Activated CD4-positive, alpha-beta memory T cell treated with anti-CD3 and anti-CD28 coated beads for 36 hours (primary cell): ENCODE results near the gene PDE4DIP. TPM values are rescaled to one million over a fixed set of nuclear protein-coding genes. Genes with fewer than 3 reads are reported as not detected.
"Not testable (repeated sequence)": the region's sequence is repeated elsewhere in the genome, so short reads cannot be mapped to it uniquely, and the experiment has no call there.

Experiments
- CTCF ChIA-PET: fragments of 350-600 bp; sonication (Branson Sonifier 250); formaldehyde crosslinking; loops from one replicate; lab custom pipeline; 2021; ENCODE audit warnings: antibody characterized with exemption, inconsistent platforms; lab: Charles Lee
- POLR2A ChIA-PET: fragments of 350-600 bp; sonication (Branson Sonifier 250); formaldehyde crosslinking; loops from one replicate; lab custom pipeline; 2021; ENCODE audit warnings: antibody characterized with exemption; lab: Charles Lee
- DNase-seq: peaks from one replicate; pipeline ENCODE4 v3.0.0-alpha.2; 2020
- H3K27ac Mint-ChIP-seq: one replicate; pipeline ENCODE4 v1.8.0; 2021; ENCODE audit warnings: mixed read lengths
- H3K27me3 Mint-ChIP-seq: one replicate; pipeline ENCODE4 v1.8.0; 2021; ENCODE audit warnings: mixed read lengths
- H3K36me3 Mint-ChIP-seq: one replicate; pipeline ENCODE4 v1.8.0; 2021; ENCODE audit warnings: mixed read lengths
- H3K4me1 Mint-ChIP-seq: one replicate; pipeline ENCODE4 v1.8.0; 2021; ENCODE audit warnings: low read depth, mixed read lengths
- H3K4me3 Mint-ChIP-seq: one replicate; pipeline ENCODE4 v1.8.0; 2021; ENCODE audit warnings: mild to moderate bottlenecking, mixed read lengths
- H3K9me3 Mint-ChIP-seq: one replicate; pipeline ENCODE4 v1.8.0; 2021; ENCODE audit warnings: mixed read lengths
- intact Hi-C: fragments of 100-400 bp; cut with micrococcal nuclease; formaldehyde crosslinking; loops from one replicate; pipeline ENCODE4 v1.15.1; 2023
- total RNA-seq, 2 experiments: library from RNA; stranded (reverse); gene quantifications; one replicate each; pipeline ENCODE4 v1.2.3, GENCODE V29; 2021

The PDE4DIP gene
- total RNA-seq, 2 experiments from 2014 or later, result 24.3 to 25.3 TPM

- POLR2A ChIA-PET, H3K36me3 Mint-ChIP-seq: not testable (repeated sequence)
Measured at GRCh38 chr1:148909219-148909826, 65.1 kb downstream of the PDE4DIP start.

GRCh38 chr1:148911303-148911928 lies 67.2 kb downstream of the PDE4DIP start:
- H3K4me1 Mint-ChIP-seq, POLR2A ChIA-PET, H3K4me3 Mint-ChIP-seq, CTCF ChIA-PET, H3K36me3 Mint-ChIP-seq, intact Hi-C loops, DNase-seq, H3K27me3 Mint-ChIP-seq, H3K27ac Mint-ChIP-seq, H3K9me3 Mint-ChIP-seq: not testable (repeated sequence)

More at GRCh38 chr1:148909219-148909826, 65.1 kb downstream of the PDE4DIP start:
- H3K27ac Mint-ChIP-seq, H3K4me3 Mint-ChIP-seq, intact Hi-C loops, DNase-seq, CTCF ChIA-PET, H3K27me3 Mint-ChIP-seq, H3K4me1 Mint-ChIP-seq, H3K9me3 Mint-ChIP-seq: not testable (repeated sequence)

- intact Hi-C loops, POLR2A ChIA-PET, H3K9me3 Mint-ChIP-seq, DNase-seq, H3K36me3 Mint-ChIP-seq, H3K4me3 Mint-ChIP-seq, CTCF ChIA-PET, H3K27ac Mint-ChIP-seq, H3K27me3 Mint-ChIP-seq, H3K4me1 Mint-ChIP-seq: not testable (repeated sequence)
Measured at GRCh38 chr1:148916222-148916621, 72.0 kb downstream of the PDE4DIP start.

- H3K4me1 Mint-ChIP-seq, intact Hi-C loops, H3K36me3 Mint-ChIP-seq, H3K4me3 Mint-ChIP-seq, DNase-seq, CTCF ChIA-PET, H3K27me3 Mint-ChIP-seq, H3K27ac Mint-ChIP-seq, H3K9me3 Mint-ChIP-seq, POLR2A ChIA-PET: not testable (repeated sequence)
Measured at GRCh38 chr1:148916695-148917348, 72.6 kb downstream of the PDE4DIP start.

GRCh38 chr1:148918836-148919447 lies 74.7 kb downstream of the PDE4DIP start:
- H3K4me1 Mint-ChIP-seq, CTCF ChIA-PET, POLR2A ChIA-PET, H3K9me3 Mint-ChIP-seq, intact Hi-C loops, H3K27ac Mint-ChIP-seq, DNase-seq, H3K36me3 Mint-ChIP-seq, H3K27me3 Mint-ChIP-seq, H3K4me3 Mint-ChIP-seq: not testable (repeated sequence)

- H3K36me3 Mint-ChIP-seq, H3K9me3 Mint-ChIP-seq, POLR2A ChIA-PET, H3K27ac Mint-ChIP-seq, H3K4me1 Mint-ChIP-seq, H3K27me3 Mint-ChIP-seq, DNase-seq, CTCF ChIA-PET, H3K4me3 Mint-ChIP-seq, intact Hi-C loops: not testable (repeated sequence)
Measured at GRCh38 chr1:148921047-148921446, 76.8 kb downstream of the PDE4DIP start.

- CTCF ChIA-PET, intact Hi-C loops: not testable (repeated sequence)
Measured at GRCh38 chr1:148923798-148924197, 79.6 kb downstream of the PDE4DIP start.

GRCh38 chr1:148927645-148928044 lies 83.4 kb downstream of the PDE4DIP start:
- H3K36me3 Mint-ChIP-seq, H3K4me3 Mint-ChIP-seq, H3K27ac Mint-ChIP-seq, intact Hi-C loops, DNase-seq, CTCF ChIA-PET, H3K9me3 Mint-ChIP-seq, POLR2A ChIA-PET, H3K27me3 Mint-ChIP-seq, H3K4me1 Mint-ChIP-seq: not testable (repeated sequence)

More at GRCh38 chr1:148923798-148924197, 79.6 kb downstream of the PDE4DIP start:
- H3K4me1 Mint-ChIP-seq, H3K36me3 Mint-ChIP-seq, H3K4me3 Mint-ChIP-seq, H3K9me3 Mint-ChIP-seq, H3K27me3 Mint-ChIP-seq, DNase-seq, POLR2A ChIA-PET, H3K27ac Mint-ChIP-seq: not testable (repeated sequence)

GRCh38 chr1:148929253-148929652 lies 85.0 kb downstream of the PDE4DIP start:
- H3K9me3 Mint-ChIP-seq, intact Hi-C loops, H3K27ac Mint-ChIP-seq, H3K4me1 Mint-ChIP-seq, H3K27me3 Mint-ChIP-seq, H3K4me3 Mint-ChIP-seq, DNase-seq, H3K36me3 Mint-ChIP-seq, CTCF ChIA-PET, POLR2A ChIA-PET: not testable (repeated sequence)

GRCh38 chr1:148935381-148936002 lies 91.3 kb downstream of the PDE4DIP start:
- intact Hi-C loops, result not testable (repeated sequence)

GRCh38 chr1:148942906-148943305 lies 98.7 kb downstream of the PDE4DIP start:
- H3K9me3 Mint-ChIP-seq, CTCF ChIA-PET, intact Hi-C loops, POLR2A ChIA-PET, H3K4me3 Mint-ChIP-seq, H3K36me3 Mint-ChIP-seq, H3K27ac Mint-ChIP-seq, DNase-seq, H3K27me3 Mint-ChIP-seq, H3K4me1 Mint-ChIP-seq: not testable (repeated sequence)

More at GRCh38 chr1:148935381-148936002, 91.3 kb downstream of the PDE4DIP start:
- H3K36me3 Mint-ChIP-seq, DNase-seq, H3K27me3 Mint-ChIP-seq, CTCF ChIA-PET, H3K4me3 Mint-ChIP-seq, H3K9me3 Mint-ChIP-seq, H3K27ac Mint-ChIP-seq, H3K4me1 Mint-ChIP-seq, POLR2A ChIA-PET: not testable (repeated sequence)

GRCh38 chr1:148945130-148945529 lies 100.9 kb downstream of the PDE4DIP start:
- H3K27me3 Mint-ChIP-seq, H3K27ac Mint-ChIP-seq, H3K9me3 Mint-ChIP-seq, intact Hi-C loops, DNase-seq, H3K4me3 Mint-ChIP-seq, H3K36me3 Mint-ChIP-seq, CTCF ChIA-PET, H3K4me1 Mint-ChIP-seq, POLR2A ChIA-PET: not testable (repeated sequence)
